ENCODE results near the gene SPATC1L.
A peak's percentile ranks its signal among the peaks of the same experiment; 100 is the strongest.
"Not testable (repeated sequence)": the region's sequence is repeated elsewhere in the genome, so short reads cannot be mapped to it uniquely, and the experiment has no call there.

Gene SPATC1L

DNA sequence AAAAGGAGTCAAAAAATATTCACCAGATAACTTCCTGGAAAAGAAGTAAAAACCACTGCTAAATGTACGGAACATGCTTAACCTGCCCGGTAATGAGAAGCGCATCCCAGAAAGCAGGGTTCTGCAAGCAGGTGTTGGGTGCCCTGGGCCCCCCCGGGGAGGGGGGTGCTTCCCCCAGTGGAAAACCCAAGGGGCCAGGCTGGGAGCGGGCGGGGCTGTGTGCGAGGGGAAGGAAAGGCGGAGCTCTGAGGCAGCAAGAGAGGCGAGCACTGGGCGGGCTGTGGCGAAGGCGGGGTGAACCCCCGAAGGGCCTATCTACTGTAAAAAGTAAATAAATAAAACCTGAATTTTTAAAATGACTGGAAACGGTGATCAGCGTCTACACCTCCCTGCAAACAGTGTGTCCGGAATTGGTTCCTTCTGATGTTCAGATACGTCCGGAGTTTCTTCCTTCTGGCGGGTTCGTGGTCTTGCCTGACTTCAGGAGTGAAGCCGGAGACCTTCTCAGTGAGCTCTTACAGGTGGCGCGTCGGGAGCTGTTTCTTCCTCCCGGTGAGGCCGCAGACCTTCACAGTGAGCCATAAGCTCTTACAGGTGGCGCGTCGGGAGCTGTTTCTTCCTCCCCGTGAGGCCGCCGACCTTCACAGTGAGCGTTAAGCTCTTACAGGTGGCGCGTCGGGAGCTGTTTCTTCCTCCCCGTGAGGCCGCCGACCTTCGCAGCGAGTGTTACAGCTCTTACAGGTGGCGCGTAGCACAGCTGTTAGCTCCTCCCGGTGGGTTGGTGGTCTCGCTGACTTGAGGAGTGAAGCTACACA, 42.3 kb downstream of the SPATC1L start:
- Histone ChIP-seq H2BK5ac (ENCODE audit: low read depth, low read length, poor library complexity, severe bottlenecking) (no peak overlapping the region), H4K91ac (ENCODE audit: low read length) (peak overlapping the region; percentile 2), H3K4me2 (ENCODE audit: low read length, poor library complexity, severe bottlenecking) (no peak overlapping the region), H2BK120ac (ENCODE audit: low read depth, low read length) (peak overlapping the region; percentile 2), H2BK15ac (ENCODE audit: low read depth, poor library complexity, severe bottlenecking) (peak overlapping the region; percentile 8), H3K4me3 (ENCODE audit: insufficient read depth in 1 of 2, low read depth in 1 of 2, low read length in 2 of 2) (no peak overlapping the region), H3K23ac (ENCODE audit: low read length in 2 of 2) (no peak overlapping the region), H3K9me3 (ENCODE audit: control insufficient read depth, low read length) (no peaks in the 10 kb centered on the region), H2AFZ (ENCODE audit: low read depth, low read length) (no peak overlapping the region), H3K79me1 (replicated peaks; ENCODE audit: low read length, poor library complexity, severe bottlenecking) (no peaks in the 10 kb centered on the region), H3K4me1 (ENCODE audit: control insufficient read depth, insufficient read depth, low read depth, low read length) (peaks cover 16% of the 10 kb centered on the region), H3K4ac (ENCODE audit: low read depth in 1 of 2, low read length in 2 of 2) (peak overlapping the region in 1 of 2 experiments; percentile 28), H3K9ac (ENCODE audit: low read length) (no peak overlapping the region), H2AK5ac (ENCODE audit: low read length, severe bottlenecking) (no peak overlapping the region), H3K18ac (ENCODE audit: low read depth in 1 of 2, low read length in 2 of 2) (peak overlapping the region in 1 of 2 experiments; percentile 55), H3K27me3 (ENCODE audit: control insufficient read depth in 1 of 2, insufficient read depth in 1 of 2, low read length in 2 of 2) (peaks cover 15 to 33% of the 10 kb centered on the region in 2 experiments), H3K36me3 (ENCODE audit: control insufficient read depth in 1 of 2, insufficient read depth in 2 of 2, low read depth in 1 of 2, low read length in 2 of 2) (no peaks in the 10 kb centered on the region), H3K14ac (ENCODE audit: low read length in 2 of 2) (no peak overlapping the region), H2BK12ac (ENCODE audit: low read length in 2 of 2) (peak overlapping the region in 1 of 2 experiments; percentile 29), H3K27ac (ENCODE audit: low read length, poor library complexity, severe bottlenecking) (no peak overlapping the region), H4K8ac (ENCODE audit: low read length) (no peak overlapping the region)
- WGBS: 59% methylated on average over 41 of the region's 45 CpGs
- DNase-seq: no peak

DNA sequence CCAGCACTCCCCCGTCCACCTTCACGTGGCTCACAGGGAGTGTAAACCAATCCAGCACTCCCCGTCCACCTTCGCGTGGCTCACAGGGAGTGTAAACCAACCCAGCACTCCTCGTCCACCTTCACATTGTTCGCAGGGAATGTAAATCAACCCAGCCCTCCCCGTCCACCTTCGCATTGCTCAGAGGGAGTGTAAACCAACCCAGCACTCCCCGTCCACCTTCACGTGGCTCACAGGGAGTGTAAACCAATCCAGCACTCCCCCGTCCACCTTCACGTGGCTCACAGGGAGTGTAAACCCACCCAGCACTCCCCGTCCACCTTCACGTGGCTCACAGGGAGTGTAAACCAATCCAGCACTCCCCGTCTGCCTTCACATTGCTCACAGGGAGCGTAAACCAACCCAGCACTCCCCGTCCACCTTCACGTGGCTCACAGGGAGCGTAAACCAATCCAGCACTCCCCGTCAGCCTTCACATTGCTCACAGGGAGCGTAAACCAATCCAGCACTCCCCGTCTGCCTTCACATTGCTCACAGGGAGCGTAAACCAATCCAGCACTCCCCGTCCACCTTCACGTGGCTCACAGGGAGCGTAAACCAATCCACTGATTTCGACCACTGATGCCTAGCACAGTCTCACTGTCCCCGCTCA, 43.8 kb downstream of the SPATC1L start:
- not testable (repeated sequence) for H4K91ac ChIP-seq (ENCODE audit: low read length); H2BK120ac ChIP-seq (ENCODE audit: low read depth, low read length); H3K23ac ChIP-seq (ENCODE audit: low read length in 2 of 2); H3K4ac ChIP-seq (ENCODE audit: low read depth in 1 of 2, low read length in 2 of 2); H3K79me1 ChIP-seq (replicated peaks; ENCODE audit: low read length, poor library complexity, severe bottlenecking); H3K4me2 ChIP-seq (ENCODE audit: low read length, poor library complexity, severe bottlenecking); H3K27ac ChIP-seq (ENCODE audit: low read length, poor library complexity, severe bottlenecking); H4K8ac ChIP-seq (ENCODE audit: low read length); H3K36me3 ChIP-seq (ENCODE audit: control insufficient read depth in 1 of 2, insufficient read depth in 2 of 2, low read depth in 1 of 2, low read length in 2 of 2); H2AK5ac ChIP-seq (ENCODE audit: low read length, severe bottlenecking); H2AFZ ChIP-seq (ENCODE audit: low read depth, low read length); H2BK5ac ChIP-seq (ENCODE audit: low read depth, low read length, poor library complexity, severe bottlenecking); H2BK15ac ChIP-seq (ENCODE audit: low read depth, poor library complexity, severe bottlenecking); H3K9ac ChIP-seq (ENCODE audit: low read length); H3K4me3 ChIP-seq (ENCODE audit: insufficient read depth in 1 of 2, low read depth in 1 of 2, low read length in 2 of 2); H3K9me3 ChIP-seq (ENCODE audit: control insufficient read depth, low read length); H3K18ac ChIP-seq (ENCODE audit: low read depth in 1 of 2, low read length in 2 of 2)
- Histone ChIP-seq H3K4me1 (ENCODE audit: control insufficient read depth, insufficient read depth, low read depth, low read length) (peaks cover 19% of the 10 kb centered on the region), H3K14ac (ENCODE audit: low read length in 2 of 2) (peak overlapping the region in 1 of 2 experiments; percentile 30), H3K27me3 (ENCODE audit: control insufficient read depth in 1 of 2, insufficient read depth in 1 of 2, low read length in 2 of 2) (peaks cover 15 to 41% of the 10 kb centered on the region in 2 experiments), H2BK12ac (ENCODE audit: low read length in 2 of 2) (peak overlapping the region in 1 of 2 experiments; percentile 56)
- WGBS: 44% methylated on average over 28 of the region's 29 CpGs
- peak; percentile 63 for DNase-seq

DNA sequence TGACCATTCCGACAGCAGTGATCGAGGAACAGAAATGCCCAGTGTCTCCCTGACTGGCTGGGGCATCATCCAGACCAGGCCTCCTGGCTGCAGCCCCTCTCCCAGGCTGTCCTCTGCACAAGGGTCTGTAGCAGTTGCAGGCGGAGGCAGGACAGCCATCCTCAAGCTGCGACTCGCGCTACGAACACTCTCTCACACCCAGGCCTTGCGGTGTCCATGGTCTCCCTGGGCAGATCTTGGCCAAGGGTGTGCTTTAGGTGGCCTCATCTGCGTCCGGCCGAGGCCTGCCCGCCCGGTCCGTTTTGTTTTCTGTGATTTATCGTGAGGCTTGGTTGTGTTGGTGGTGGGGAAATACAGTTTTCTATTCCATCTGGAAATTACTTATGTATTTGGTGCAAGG, 44.6 kb downstream of the SPATC1L start:
- WGBS: 88% methylated on average over 14 of the region's 15 CpGs
- no peak overlapping the region for H2AFZ ChIP-seq (ENCODE audit: low read depth, low read length)
- H3K23ac ChIP-seq (ENCODE audit: low read length in 2 of 2): no peak overlapping the region
- peak overlapping the region in 1 of 2 experiments; percentile 9 for H3K14ac ChIP-seq (ENCODE audit: low read length in 2 of 2)
- H3K27me3 ChIP-seq (ENCODE audit: control insufficient read depth in 1 of 2, insufficient read depth in 1 of 2, low read length in 2 of 2): peaks cover 15 to 41% of the 10 kb centered on the region in 2 experiments
- DNase-seq: no peak
- no peaks in the 10 kb centered on the region for H3K9me3 ChIP-seq (ENCODE audit: control insufficient read depth, low read length)
- H4K8ac ChIP-seq (ENCODE audit: low read length): no peak overlapping the region
- no peak overlapping the region for H2BK120ac ChIP-seq (ENCODE audit: low read depth, low read length)
- H4K91ac ChIP-seq (ENCODE audit: low read length): no peak overlapping the region
- no peak overlapping the region for H2BK12ac ChIP-seq (ENCODE audit: low read length in 2 of 2)
- no peak overlapping the region for H3K27ac ChIP-seq (ENCODE audit: low read length, poor library complexity, severe bottlenecking)
- H3K9ac ChIP-seq (ENCODE audit: low read length): no peak overlapping the region
- no peaks in the 10 kb centered on the region for H3K36me3 ChIP-seq (ENCODE audit: control insufficient read depth in 1 of 2, insufficient read depth in 2 of 2, low read depth in 1 of 2, low read length in 2 of 2)
- no peak overlapping the region for H2AK5ac ChIP-seq (ENCODE audit: low read length, severe bottlenecking)
- H3K79me1 ChIP-seq (replicated peaks; ENCODE audit: low read length, poor library complexity, severe bottlenecking): no peaks in the 10 kb centered on the region
- no peak overlapping the region for H3K18ac ChIP-seq (ENCODE audit: low read depth in 1 of 2, low read length in 2 of 2)
- no peak overlapping the region for H3K4me3 ChIP-seq (ENCODE audit: insufficient read depth in 1 of 2, low read depth in 1 of 2, low read length in 2 of 2)
- H3K4me2 ChIP-seq (ENCODE audit: low read length, poor library complexity, severe bottlenecking): no peak overlapping the region
- H3K4me1 ChIP-seq (ENCODE audit: control insufficient read depth, insufficient read depth, low read depth, low read length): peaks cover 19% of the 10 kb centered on the region
- H2BK15ac ChIP-seq (ENCODE audit: low read depth, poor library complexity, severe bottlenecking): no peak overlapping the region
- no peak overlapping the region for H3K4ac ChIP-seq (ENCODE audit: low read depth in 1 of 2, low read length in 2 of 2)
- no peak overlapping the region for H2BK5ac ChIP-seq (ENCODE audit: low read depth, low read length, poor library complexity, severe bottlenecking)

DNA sequence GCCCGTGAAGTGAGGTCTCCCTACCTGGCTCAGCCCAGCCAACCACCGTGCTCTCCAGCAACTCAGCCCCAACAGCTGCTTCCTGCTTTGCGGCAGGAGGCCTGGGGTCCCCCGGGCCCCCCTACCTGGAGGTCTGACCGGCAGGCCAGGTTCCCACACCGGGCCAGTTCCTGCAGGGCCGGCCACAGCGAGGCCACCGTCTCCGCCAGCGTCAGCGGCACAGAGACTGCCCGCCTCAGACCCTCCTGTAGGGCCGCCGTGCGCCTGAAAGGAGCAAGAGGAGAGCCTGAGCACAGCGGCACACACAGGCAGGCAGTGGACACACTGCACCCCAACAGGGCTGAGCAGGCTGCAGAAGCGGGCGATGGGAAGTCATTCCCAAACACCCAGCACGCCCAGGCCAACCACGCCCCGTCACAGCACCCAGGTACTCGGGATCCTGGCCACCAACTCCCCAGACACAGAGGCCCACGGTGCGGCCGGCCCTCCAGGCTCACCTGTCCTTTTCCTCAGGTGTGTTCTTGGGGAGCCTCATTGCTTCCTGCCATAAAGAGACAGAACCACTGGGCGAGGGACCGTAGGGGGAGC, 45.8 kb downstream of the SPATC1L start:
- no peak overlapping the region for H3K4ac ChIP-seq (ENCODE audit: low read depth in 1 of 2, low read length in 2 of 2)
- H4K91ac ChIP-seq (ENCODE audit: low read length): no peak overlapping the region
- no peak overlapping the region for H3K4me3 ChIP-seq (ENCODE audit: insufficient read depth in 1 of 2, low read depth in 1 of 2, low read length in 2 of 2)
- H3K18ac ChIP-seq (ENCODE audit: low read depth in 1 of 2, low read length in 2 of 2): no peak overlapping the region
- H4K8ac ChIP-seq (ENCODE audit: low read length): no peak overlapping the region
- H3K79me1 ChIP-seq (replicated peaks; ENCODE audit: low read length, poor library complexity, severe bottlenecking): no peaks in the 10 kb centered on the region
- H2AK5ac ChIP-seq (ENCODE audit: low read length, severe bottlenecking): no peak overlapping the region
- no peak overlapping the region for H3K23ac ChIP-seq (ENCODE audit: low read length in 2 of 2)
- H2BK120ac ChIP-seq (ENCODE audit: low read depth, low read length): no peak overlapping the region
- H2AFZ ChIP-seq (ENCODE audit: low read depth, low read length): no peak overlapping the region
- DNase-seq: no peak
- peaks cover 15 to 41% of the 10 kb centered on the region in 2 experiments for H3K27me3 ChIP-seq (ENCODE audit: control insufficient read depth in 1 of 2, insufficient read depth in 1 of 2, low read length in 2 of 2)
- no peak overlapping the region for H2BK12ac ChIP-seq (ENCODE audit: low read length in 2 of 2)
- no peak overlapping the region for H3K14ac ChIP-seq (ENCODE audit: low read length in 2 of 2)
- H3K9me3 ChIP-seq (ENCODE audit: control insufficient read depth, low read length): no peaks in the 10 kb centered on the region
- H3K9ac ChIP-seq (ENCODE audit: low read length): no peak overlapping the region
- 93% methylated on average over 28 of the region's 28 CpGs for WGBS
- H2BK5ac ChIP-seq (ENCODE audit: low read depth, low read length, poor library complexity, severe bottlenecking): no peak overlapping the region
- H3K4me1 ChIP-seq (ENCODE audit: control insufficient read depth, insufficient read depth, low read depth, low read length): peaks cover 20% of the 10 kb centered on the region
- no peaks in the 10 kb centered on the region for H3K36me3 ChIP-seq (ENCODE audit: control insufficient read depth in 1 of 2, insufficient read depth in 2 of 2, low read depth in 1 of 2, low read length in 2 of 2)
- H3K4me2 ChIP-seq (ENCODE audit: low read length, poor library complexity, severe bottlenecking): no peak overlapping the region
- H2BK15ac ChIP-seq (ENCODE audit: low read depth, poor library complexity, severe bottlenecking): no peak overlapping the region
- no peak overlapping the region for H3K27ac ChIP-seq (ENCODE audit: low read length, poor library complexity, severe bottlenecking)
